GM21390 (cell line): ENCODE results near the gene OR8D1.
A peak's percentile ranks its signal among the peaks of the same experiment; 100 is the strongest.

Source experiments
- ATAC-seq: cut with Tn5 transposase; IDR thresholded peaks from one replicate; pipeline ENCODE4 v1.9.1; 2021; ENCODE audit not compliant: unreplicated experiment

Gene OR8D1

DNA sequence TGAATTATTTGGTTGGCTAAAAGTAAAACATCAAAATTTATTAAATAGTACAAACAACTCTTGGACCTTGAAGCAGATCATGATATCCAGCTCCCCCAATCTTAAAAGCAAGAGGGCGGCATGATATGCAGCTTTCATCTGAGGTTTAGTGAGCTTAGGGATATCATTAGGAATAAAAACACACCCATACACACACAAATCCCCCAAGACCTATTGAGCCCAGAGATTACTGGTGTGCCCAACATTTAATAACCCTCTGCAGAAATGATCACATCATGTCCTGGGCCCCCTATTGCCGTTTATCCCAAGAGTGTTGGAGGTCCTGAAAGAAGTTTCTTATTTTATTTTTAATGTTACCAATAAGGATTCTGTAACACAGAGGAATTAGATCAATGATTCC is at the start of gene OR8D1:
TSS of gene OR8D1 (minus strand) at position 101 of the 400 bp plus-strand sequence. CDS start 3,183 bp downstream, outside the sequence.
- no peak for ATAC-seq

- ATAC-seq: no peak
These were observed 45.8 kb upstream of the OR8D1 start for GRCh38 chr11:124359566-124359965.

- ATAC-seq: no peak
These were observed 32.7 kb upstream of the OR8D1 start for GRCh38 chr11:124346311-124346955.

- ATAC-seq: no peak
These were observed 30.6 kb upstream of the OR8D1 start for GRCh38 chr11:124344346-124344745.

DNA sequence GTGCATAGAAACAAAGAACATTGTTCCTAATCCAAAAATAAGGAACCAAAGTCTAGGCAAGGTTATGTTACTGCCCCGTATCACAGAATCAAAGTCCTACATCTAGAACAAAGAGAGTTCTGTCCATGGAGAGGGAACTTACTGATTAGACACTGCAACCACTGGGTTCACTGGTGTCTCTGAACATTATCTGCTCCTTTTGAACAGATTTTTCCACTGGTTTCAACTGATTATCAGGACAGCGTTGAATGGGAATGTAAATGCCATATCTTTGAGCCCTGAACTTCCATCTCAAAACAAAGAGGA is 26.3 kb upstream of the OR8D1 start:
- ATAC-seq: no peak

DNA sequence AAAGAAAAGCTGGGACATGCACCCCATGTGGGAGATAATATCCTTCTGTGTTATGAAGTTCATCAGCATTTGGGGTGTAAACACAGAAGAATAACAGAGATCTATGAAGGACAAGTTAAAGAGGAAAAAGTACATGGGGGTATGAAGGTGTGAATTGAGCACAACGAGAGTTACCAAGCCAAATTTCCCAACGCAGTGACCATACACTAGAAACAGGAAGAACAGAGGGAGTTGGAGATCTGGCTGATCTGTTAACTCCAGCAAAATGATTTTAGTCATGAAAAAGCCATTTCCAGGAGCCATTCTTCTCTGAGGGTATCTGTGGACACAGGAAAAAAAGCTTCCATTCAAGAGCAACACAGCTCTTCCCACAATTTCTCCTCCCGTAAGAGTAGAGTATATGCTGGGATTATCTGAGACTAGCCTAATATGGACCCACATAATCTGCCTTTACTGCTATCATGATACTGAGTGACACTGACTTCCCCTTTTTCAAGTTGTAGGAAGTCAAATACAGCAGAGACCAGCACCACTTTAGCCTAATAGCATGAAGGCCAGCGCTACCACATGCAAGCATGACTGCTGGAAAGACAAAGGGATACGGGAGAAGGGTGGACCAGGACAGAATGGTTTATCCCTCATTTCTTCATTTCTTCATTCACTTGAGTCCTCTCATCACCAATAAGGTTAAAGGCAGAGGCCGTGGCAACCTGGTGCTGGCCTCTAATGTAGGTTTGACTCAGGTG is 25.8 kb upstream of the OR8D1 start:
- ATAC-seq: no peak

GRCh38 chr11:124331873-124332272 is 18.1 kb upstream of the OR8D1 start:
- ATAC-seq: no peak

- peak; percentile 99 for ATAC-seq
These were observed 16.2 kb upstream of the OR8D1 start for GRCh38 chr11:124329787-124330478.

- ATAC-seq: no peak
These were observed 14.0 kb upstream of the OR8D1 start for GRCh38 chr11:124327775-124328174.

GRCh38 chr11:124322356-124322755 is 8.6 kb upstream of the OR8D1 start:
- no peak for ATAC-seq

- ATAC-seq: no peak
These were observed 6.3 kb upstream of the OR8D1 start, which contains the start of gene OR8D2 for GRCh38 chr11:124320097-124320496. Gene OR8D2, minus strand, starts transcription at chr11:124320197. Its CDS starts 0 bp downstream, at chr11:124320197.

DNA sequence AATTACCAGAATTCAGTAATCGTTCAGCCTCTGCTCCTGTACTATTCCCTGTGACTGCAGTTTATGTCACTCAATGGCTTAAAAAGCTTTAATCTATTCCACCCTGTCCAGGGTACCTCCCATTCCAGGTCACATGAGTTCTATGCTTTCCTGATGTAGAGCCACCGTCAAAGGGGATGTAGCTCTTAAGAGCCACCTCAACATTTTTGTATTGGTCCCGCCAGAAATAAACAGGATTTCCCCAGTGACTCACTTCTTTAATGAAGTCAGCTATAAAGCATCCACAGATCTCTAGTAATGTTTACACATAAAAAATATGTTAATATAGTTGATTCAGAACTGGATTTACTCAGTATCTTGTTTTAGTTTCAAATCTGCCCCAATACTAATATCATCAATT is 1.3 kb upstream of the OR8D1 start:
- ATAC-seq: no peak

GRCh38 chr11:124313131-124313530 is 618 bp downstream of the OR8D1 start:
- no peak for ATAC-seq

DNA sequence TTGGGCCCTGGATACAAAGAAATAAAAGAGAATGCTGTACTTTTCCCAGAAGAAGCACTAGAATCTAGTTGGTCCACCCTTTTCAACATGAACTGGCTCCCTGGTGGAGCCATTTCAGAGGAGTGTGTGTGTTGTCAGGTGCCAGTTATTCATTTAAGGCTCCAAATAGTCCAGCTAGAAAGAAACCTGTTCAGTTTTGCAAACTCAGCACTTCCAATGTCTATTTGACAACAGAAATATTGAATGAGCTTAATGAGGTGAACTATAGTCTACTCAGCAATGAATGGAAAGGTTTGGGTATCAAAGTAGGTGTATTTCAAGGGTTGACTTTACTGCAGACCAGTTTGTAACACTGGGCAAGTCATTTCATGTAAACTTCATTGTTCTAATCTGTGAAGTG is 2.1 kb downstream of the OR8D1 start:
- no peak for ATAC-seq

DNA sequence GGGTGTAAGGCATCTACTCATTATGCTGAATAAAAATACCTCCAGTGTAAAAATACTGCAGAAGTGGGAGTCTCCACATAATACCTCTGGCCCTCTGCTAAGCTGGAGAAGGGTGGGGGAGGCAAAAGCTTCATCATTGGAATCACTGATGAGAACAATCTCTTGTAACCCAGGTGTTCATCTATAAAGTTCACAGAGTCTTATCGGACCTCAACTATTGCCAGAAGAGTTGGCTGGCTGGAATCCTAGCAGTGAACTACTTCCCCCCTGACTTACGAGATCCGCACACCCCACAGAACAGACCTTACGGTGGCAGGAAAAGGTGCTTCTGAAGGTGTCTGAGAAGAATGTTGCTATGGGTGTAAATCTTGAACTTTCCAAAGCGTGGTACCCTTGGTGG is 2.5 kb downstream of the OR8D1 start:
- no peak for ATAC-seq

- ATAC-seq: no peak
These were observed 3.0 kb downstream of the OR8D1 start for GRCh38 chr11:124310721-124311120.

GRCh38 chr11:124307093-124307492 is 6.7 kb downstream of the OR8D1 start:
- no peak for ATAC-seq

GRCh38 chr11:124302347-124303125 is 11.2 kb downstream of the OR8D1 start:
- ATAC-seq: no peak

GRCh38 chr11:124301548-124301947 is 12.2 kb downstream of the OR8D1 start:
- ATAC-seq: no peak

DNA sequence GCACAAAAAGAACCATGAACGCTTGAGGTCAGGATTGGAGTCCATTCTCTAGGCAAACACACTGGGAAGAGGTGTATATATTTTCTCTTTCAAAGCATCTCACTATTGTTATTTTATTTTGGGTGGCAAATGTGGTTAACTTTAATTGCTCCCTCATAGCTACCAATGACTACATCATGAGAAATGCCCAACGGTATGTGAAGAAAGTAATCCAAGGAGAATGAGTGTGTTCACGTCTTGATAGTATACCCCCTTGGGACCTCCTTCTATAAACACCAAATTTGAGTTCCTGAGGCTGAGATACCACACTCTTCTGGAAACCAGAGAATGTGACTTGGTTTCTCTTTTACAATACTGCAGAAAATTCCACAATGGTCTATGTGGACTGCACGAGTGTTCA is 15.8 kb downstream of the OR8D1 start:
- ATAC-seq: no peak

DNA sequence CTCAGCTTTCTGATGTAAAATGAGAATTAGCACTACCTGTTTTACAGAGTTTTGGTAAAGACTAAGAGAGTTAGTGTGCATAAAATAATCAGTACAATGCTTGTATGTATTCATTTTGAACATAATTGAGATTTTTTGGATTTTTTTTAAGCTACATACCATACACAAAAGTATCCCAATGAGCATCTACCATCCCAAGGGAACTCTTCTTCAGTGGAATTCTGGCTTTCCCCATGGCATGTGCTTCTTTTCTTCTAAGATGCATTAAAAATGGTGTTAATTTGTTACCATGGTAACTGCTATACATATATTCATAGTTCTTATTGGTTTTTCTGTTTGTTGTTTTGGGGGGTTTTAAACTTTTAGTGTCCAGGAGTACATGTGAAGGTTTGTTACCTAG is 17.7 kb downstream of the OR8D1 start:
- ATAC-seq: no peak
